Placental epithelial cell (primary cell): ENCODE measurements around the gene RGS17. TPM values are rescaled to one million over a fixed set of nuclear protein-coding genes. Genes with fewer than 3 reads are reported as not detected.

Source experiments
- small RNA-seq: library from RNA; depleted of rRNA; stranded (forward); fragments of <200 nt; gene quantifications from one replicate; pipeline ENCODE3, GENCODE V24; 2012
- total RNA-seq: library from RNA; depleted of rRNA; stranded (reverse); fragments of >200 nt; gene quantifications from 2 replicates; pipeline ENCODE4 v1.2.3, GENCODE V29; 2012

The RGS17 gene
- under 0.01 TPM in 1 of 2 replicates, not detected in the other for total RNA-seq

DNA sequence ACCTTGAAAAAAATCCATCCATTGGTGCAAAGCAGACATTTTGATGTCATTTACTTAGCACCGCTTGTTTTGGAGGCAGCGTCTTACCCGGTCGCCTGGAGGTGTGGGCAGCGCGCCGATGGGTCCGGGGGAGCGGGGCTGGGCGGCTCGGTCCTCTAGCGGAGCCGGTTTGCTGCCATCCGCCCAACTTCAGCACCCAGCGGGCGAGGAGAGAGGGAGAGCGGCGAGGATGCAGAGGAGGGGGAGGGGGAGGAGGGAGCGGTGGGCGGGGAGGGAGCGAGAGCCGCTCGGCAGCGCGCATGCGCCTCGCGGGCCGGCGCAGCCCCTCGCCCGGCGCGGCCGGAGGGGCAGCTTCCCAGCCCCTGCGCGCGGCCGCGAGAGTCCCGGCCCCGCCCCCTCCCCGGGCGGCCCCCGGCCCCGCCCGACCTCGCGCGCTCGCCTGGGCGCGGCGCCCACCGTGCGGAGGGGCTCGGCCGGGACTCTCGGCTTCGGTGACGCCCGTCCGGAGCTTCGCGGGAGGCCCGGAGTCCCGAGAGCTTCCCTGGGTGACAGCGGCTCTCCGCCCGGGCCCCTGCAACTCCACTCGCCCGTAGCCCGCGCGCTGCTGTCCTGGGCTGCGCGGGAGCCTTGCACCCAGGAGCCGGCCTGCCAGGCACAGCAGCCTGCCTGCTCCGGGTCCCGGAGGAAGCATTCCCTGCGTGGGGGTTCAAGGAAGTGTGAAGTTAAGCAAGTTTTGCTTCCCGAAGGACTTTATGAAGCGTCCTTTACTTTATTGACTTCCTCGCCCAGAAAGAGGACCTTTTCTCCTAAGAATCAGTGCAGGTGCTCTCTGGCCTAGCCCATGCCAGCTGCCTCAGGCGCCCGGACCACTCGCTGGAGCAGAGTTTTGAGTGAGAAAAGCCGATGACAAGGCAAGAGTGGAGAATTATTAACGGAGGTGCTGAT lies at the start of gene RGS17:
Gene RGS17 (minus strand): TSS at position 246 of the 945 bp plus-strand sequence. CDS start 87,264 bp downstream, outside the sequence.

GRCh38 chr6:153002613-153003365 lies 128.3 kb downstream of the RGS17 start, which contains the start of gene MTRF1L:
TSS of gene MTRF1L (minus strand) at chr6:153002709. CDS start at chr6:153002685, 24 bp downstream.

DNA sequence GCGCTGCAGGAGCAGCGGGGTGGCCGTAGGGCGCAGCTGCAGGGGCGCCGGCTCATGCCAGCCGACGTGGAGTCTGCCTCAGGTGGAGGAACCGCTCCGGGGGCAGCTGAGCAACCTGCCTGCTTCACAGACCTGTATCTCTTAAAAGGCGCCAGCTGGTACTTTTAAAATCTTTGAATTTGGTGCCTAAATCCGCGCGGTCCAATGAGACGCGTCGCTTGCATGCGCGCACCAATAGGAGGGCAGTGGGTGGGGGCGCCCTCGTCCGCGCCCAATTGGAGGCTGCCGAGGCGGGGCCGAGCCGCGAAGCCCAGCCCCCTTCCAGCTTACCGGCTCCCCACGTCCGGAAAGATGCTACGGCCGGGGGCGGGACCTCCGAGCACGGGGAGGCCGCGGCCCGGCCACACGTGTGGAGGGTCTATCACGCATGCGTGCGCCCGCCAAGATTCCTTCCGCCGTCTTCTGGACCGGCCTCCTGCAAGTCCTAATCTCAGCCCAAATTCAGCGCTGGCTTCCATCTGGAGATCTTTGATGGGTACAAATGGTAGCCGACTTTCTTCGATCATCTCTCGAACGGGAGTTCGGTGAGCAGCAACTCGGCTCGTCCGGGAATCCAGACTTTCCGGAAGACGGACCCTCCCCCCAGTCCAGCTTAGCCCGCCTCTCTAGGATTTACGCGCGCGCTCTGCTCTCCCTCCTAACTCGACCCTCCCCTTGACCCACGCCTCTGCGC lies 148.0 kb downstream of the RGS17 start, which contains the start of gene FBXO5:
Gene FBXO5 (minus strand): TSS at position 138 of the 733 bp plus-strand sequence. CDS start 82 bp downstream, at position 56.

Small RNA genes within 50 kb of the gene (small RNA-seq; reads per million reads assigned to genes)
- not detected for gene AL080276.1
- gene RNA5SP224 = not detected

Other genes starting within 250 kb of the RGS17 start
- gene FBXO5, start 148.2 kb downstream of the RGS17 start, total RNA-seq = 6.6 and 9.4 TPM in 2 replicates
- 16.5 and 16.6 TPM in 2 replicates for gene MTRF1L, start 128.6 kb downstream of the RGS17 start, total RNA-seq